ENCODE data around the gene SFMBT2.

SFMBT2 gene

DNA sequence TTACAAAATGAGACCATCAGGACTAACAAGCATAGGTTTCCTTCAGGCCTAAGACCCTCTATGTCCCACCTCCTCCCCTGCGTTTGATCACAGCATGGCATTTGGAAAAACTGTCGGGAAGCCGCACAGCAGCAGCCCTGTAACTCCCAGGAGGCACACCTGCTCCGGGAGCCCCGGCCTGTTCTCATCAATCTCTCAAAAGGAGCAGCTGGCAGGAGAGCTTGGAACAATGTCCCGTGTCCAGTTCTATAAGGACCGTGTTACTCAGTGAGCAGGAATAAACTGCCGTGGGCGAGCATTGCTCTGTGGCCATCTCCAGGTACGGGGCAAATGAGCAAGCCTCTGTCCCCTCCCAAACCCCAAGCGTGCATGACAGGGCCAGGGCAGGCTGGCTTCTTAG is 236.9 kb downstream of the SFMBT2 start:
- TF ChIP-seq, protein P1, sequence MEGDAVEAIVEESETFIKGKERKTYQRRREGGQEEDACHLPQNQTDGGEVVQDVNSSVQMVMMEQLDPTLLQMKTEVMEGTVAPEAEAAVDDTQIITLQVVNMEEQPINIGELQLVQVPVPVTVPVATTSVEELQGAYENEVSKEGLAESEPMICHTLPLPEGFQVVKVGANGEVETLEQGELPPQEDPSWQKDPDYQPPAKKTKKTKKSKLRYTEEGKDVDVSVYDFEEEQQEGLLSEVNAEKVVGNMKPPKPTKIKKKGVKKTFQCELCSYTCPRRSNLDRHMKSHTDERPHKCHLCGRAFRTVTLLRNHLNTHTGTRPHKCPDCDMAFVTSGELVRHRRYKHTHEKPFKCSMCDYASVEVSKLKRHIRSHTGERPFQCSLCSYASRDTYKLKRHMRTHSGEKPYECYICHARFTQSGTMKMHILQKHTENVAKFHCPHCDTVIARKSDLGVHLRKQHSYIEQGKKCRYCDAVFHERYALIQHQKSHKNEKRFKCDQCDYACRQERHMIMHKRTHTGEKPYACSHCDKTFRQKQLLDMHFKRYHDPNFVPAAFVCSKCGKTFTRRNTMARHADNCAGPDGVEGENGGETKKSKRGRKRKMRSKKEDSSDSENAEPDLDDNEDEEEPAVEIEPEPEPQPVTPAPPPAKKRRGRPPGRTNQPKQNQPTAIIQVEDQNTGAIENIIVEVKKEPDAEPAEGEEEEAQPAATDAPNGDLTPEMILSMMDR (IDR thresholded peaks at IDR 0.05; ENCODE audit: control insufficient read depth, extremely low read depth, insufficient read depth), result no peak
- no peak overlapping the region for H3K4me3 ChIP-seq (ENCODE audit: low read depth, low read length)
- no peak for DNase-seq (ENCODE audit: low read depth)

DNA sequence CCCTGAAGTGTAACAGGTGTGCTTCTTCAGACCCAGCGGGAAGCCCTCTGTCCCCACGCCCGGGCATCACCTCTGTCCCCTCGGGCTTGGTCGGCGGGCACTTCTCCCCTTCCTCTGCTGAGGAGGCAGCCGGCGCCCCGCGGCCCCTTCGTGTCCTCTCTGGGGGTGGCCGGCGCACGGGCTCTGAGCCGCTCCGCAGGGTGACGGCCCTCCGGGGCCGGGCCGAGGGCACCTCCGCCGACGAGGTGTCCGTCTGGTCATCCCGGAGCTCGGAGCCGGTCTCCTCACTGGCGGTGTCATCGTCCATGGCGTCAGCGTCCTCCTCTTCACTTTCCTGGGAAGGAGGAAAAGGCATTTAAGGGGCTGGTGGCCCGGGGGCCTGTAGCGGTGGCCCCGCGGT is 239.0 kb downstream of the SFMBT2 start:
- DNase-seq (ENCODE audit: low read depth), result no peak
- no peak overlapping the region for H3K4me3 ChIP-seq (ENCODE audit: low read depth, low read length)
- TF ChIP-seq, protein P1 (IDR thresholded peaks at IDR 0.05; ENCODE audit: control insufficient read depth, extremely low read depth, insufficient read depth), result no peak

DNA sequence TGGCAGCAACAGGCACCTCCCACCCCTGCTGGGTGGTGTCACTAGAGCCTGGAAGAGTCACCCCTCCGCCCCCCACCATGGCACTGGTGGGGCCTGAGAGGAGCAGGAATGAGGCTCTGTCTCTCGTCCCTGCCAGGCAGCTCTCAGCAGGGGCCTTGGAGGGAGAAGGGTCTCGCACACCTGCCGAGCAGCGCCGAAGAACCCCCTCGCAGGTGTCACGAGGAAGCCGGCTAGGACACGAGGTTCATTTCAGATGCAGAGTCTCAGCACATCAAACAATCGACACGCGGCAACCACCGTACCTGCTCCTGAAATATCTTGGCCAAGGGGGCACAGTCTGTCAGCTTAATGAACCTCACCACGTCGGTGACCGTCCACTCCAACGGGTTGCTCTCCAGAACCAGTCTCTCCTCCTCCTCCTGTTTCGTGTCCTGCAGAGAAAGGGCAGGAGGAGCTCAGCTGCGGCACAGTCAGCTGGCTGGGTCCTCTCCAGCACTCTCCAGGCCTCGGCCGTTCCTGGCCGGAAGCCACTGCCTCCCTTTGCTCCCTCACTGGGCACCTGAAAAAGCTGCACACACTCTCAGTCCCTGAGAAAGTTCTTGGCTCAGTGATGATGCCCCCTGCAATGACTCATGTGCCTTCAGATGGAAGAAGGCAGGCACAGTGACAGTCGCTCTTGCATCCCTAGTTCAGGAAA is 240.1 kb downstream of the SFMBT2 start:
- DNase-seq (ENCODE audit: low read depth), result no peak
- H3K4me3 ChIP-seq (ENCODE audit: low read depth, low read length), result no peak overlapping the region
- TF ChIP-seq, protein P1 (IDR thresholded peaks at IDR 0.05; ENCODE audit: control insufficient read depth, extremely low read depth, insufficient read depth), result no peak

DNA sequence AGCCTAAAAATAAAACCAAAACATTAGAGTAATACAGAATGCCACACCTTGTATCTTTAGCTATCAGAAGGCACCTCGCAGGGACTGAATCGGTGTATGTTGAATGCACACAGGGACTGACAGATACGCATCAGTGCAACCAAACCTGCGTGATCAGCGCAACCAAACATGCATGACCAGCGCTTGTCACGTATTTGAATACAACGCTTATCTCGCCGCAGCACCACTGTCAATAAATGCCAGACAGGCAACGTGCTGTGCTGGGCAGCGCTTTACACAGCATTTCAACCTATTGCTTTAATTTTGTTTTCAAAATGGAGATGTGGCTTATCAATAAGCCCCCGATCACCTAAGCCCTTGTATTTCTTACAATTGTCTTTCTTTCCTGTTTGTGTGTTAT is 242.4 kb downstream of the SFMBT2 start:
- TF ChIP-seq, protein P1 (IDR thresholded peaks at IDR 0.05; ENCODE audit: control insufficient read depth, extremely low read depth, insufficient read depth), result no peak
- H3K4me3 ChIP-seq (ENCODE audit: low read depth, low read length), result no peak overlapping the region
- no peak for DNase-seq (ENCODE audit: low read depth)

DNA sequence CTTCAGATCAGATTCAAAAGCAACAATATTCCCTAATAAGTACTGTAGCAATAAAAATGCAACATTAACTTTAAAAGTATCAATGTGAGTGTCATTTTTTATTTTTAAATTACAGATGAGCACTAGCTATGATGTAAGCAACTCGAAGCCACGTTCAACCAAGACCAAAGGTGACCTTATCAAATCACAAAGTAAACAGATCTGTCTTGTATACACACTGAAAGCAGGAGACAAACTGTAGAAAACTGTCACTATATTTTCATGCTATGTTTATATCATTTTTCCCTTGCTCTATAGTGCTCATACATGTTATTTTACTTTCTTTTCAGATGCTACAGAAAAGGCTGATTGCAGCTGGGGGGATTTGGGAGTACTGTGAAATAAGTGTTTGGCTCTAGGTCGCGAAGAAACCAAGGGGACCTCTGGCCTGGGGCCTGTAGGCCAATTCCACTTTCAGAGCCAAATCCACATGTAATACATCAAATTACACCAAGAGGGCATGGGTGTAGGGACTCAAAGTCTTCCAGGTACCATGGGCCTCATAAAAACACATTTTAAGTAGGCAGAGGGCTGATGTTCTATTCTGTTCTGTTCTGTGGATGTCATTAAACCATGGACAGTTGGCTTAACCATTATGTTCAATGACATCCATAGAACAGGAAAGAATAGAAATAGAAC is 245.2 kb downstream of the SFMBT2 start:
- no peak for DNase-seq (ENCODE audit: low read depth)
- TF ChIP-seq, protein P1 (IDR thresholded peaks at IDR 0.05; ENCODE audit: control insufficient read depth, extremely low read depth, insufficient read depth), result no peak
- no peak overlapping the region for H3K4me3 ChIP-seq (ENCODE audit: low read depth, low read length)

DNA sequence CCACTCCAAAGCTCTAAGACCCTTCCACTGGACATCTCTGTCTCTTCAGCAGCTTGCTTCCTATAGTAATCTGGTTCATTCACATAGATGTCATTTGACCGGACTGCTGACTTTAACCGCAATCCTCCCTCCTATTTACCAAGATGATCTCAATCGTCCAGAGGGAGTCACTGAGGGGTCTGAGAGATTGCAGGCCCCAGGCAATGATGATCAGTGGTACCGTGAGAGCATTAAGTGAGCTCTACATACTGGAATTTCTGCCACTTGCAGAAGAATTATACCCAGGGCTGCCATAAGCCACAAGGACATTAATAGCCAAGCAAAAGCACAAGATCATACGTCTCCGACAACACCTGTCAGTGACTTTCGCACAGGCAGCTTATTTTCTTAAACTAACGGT is 245.9 kb downstream of the SFMBT2 start:
- no peak overlapping the region for H3K4me3 ChIP-seq (ENCODE audit: low read depth, low read length)
- DNase-seq (ENCODE audit: low read depth), result no peak
- TF ChIP-seq, protein P1 (IDR thresholded peaks at IDR 0.05; ENCODE audit: control insufficient read depth, extremely low read depth, insufficient read depth), result no peak

Measured in LNCaP clone FGC (cell line).